Adipose tissue (tissue), 3 donors: ENCODE results near the gene TMEM87B. TPM values are rescaled to one million over a fixed set of nuclear protein-coding genes. Genes with fewer than 3 reads are reported as not detected.
"Not testable (repeated sequence)": the region's sequence is repeated elsewhere in the genome, so short reads cannot be mapped to it uniquely, and the experiment has no call there.

Experiments
- H3K27ac ChIP-seq: one replicate; pipeline ENCODE4 v1.5.1; 2013; ENCODE audit warnings: low read depth, low read length
- WGBS, 3 donors: extraction: QIAGEN DNeasy Blood & Tissue Kit; methylation state at CpG; one replicate each; pipeline ENCODE4 v1.1.7; 2013; 5-methylcytosine and 5-hydroxymethylcytosine counted together
- polyA plus RNA-seq, 3 donors: library from polyadenylated mRNA; stranded (reverse); fragments of 200-250 nt; gene quantifications; one replicate each; pipeline ENCODE4 v1.2.3, GENCODE V29; 2013
- donor health status: healthy with polysubstance abuse.
- donor health status: Bipolar disorder and iron deficiency.
- donor health status: healthy.

Gene TMEM87B
- polyA plus RNA-seq, 3 donors: 10.0 to 10.3 (median 10.3) TPM

GRCh38 chr2:112092286-112093041 lies 37.4 kb downstream of the TMEM87B start:
- H3K27ac ChIP-seq: no peak overlapping the region
- WGBS, 3 donors: 89 to 91% (median 90%) methylated on average over 6 of the region's 6 CpGs

DNA sequence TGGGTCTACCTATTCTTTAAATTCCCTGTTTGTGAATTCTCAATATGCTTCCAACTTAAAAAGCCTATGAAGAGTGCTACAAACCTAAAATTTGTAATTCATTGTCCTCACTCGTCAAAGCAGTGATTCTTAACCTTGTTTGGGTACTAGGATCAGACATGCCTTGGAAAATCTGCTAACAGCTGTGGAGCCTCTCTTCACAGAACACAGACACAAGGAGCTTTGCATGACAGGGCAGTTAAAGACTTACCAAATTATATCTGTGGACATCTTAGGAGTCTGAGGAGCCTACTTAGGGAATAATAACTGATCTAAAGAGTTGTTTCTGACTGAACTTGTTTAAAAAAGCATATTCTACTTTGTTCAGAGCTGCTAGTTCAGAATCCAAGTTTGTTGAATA lies 38.1 kb downstream of the TMEM87B start:
- no peak overlapping the region for H3K27ac ChIP-seq
- WGBS, 3 donors: 81 to 92% (median 88%) methylated on average over 1 of the region's 1 CpG

- no peak overlapping the region for H3K27ac ChIP-seq
- WGBS, 3 donors: 78 to 100% (median 95%) methylated on average over 1 of the region's 1 CpG
Measured at GRCh38 chr2:112095681-112096080, 40.6 kb downstream of the TMEM87B start.

DNA sequence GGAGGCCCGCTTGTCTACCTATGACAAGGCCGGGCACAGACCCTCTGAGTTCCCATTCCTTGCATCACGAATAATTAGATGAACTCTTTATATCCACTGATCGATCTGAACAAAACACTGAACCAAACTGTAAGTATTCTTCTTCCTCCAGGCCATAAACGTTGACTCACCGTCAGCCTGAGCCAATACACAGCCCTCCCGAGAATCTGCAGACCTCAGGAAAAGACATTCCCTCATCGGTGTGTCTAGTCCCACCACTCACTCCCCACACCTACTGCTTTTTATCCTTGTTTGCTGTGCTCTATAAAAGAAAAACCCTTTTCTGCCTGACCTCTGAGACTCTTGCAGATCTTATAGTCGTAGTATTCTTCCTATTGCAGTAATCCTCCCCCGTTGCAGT lies 41.0 kb downstream of the TMEM87B start:
- no peak overlapping the region for H3K27ac ChIP-seq
- WGBS, 3 donors: 76 to 87% (median 79%) methylated on average over 10 of the region's 10 CpGs

- WGBS, 3 donors: 84 to 94% (median 94%) methylated on average over 1 of the region's 1 CpG
- H3K27ac ChIP-seq: no peak overlapping the region
Measured at GRCh38 chr2:112108178-112108832, 53.2 kb downstream of the TMEM87B start.

- H3K27ac ChIP-seq: no peak overlapping the region
Measured at GRCh38 chr2:112109278-112109677, 54.2 kb downstream of the TMEM87B start.

DNA sequence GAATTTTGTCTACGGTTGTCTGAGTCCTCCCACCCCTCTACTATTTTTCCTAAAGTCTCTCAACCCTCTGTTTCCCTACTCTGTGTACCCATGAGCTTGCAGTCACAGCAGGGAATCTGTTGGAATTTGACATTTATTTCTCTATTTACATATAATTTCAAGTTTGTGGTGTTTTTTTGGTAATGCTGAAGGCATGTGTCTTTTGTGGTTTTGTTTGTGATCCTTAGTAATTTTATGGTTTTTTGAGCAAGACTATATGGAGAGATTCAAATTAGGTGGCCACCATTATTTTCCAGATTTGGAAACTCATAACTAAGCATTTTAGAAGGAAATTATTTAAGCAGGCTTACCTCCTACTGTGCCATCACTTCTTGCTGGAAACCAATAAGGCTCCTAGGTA lies 55.9 kb downstream of the TMEM87B start:
- H3K27ac ChIP-seq: no peak overlapping the region
- 91 to 94% (median 92%) methylated on average over 1 of the region's 1 CpG for WGBS, 3 donors

- not testable (repeated sequence) for H3K27ac ChIP-seq
- WGBS, 3 donors: 94 to 97% (median 97%) methylated on average over 4 of the region's 4 CpGs
Measured at GRCh38 chr2:112113354-112113753, 58.3 kb downstream of the TMEM87B start.

DNA sequence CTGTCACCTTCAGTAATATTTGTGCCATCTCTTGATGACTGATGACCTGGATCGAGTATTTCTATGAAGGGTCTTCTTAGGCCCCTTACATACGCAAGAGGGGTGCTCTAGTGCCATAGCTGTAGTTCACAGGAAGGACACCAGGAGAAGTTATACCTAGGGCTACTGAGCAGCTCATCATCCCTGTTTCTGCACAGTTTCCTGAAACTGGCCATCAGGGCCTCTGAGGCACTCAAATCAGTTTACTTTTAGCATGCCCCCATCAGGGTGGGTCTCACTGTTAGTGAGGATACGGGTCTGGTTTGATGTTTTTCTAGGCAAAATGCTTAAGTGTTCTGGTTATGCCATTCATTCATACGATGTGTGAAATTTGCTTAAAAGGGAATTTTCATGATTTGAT lies 63.1 kb downstream of the TMEM87B start:
- H3K27ac ChIP-seq: no peak overlapping the region
- 86 to 90% (median 87%) methylated on average over 4 of the region's 4 CpGs for WGBS, 3 donors

DNA sequence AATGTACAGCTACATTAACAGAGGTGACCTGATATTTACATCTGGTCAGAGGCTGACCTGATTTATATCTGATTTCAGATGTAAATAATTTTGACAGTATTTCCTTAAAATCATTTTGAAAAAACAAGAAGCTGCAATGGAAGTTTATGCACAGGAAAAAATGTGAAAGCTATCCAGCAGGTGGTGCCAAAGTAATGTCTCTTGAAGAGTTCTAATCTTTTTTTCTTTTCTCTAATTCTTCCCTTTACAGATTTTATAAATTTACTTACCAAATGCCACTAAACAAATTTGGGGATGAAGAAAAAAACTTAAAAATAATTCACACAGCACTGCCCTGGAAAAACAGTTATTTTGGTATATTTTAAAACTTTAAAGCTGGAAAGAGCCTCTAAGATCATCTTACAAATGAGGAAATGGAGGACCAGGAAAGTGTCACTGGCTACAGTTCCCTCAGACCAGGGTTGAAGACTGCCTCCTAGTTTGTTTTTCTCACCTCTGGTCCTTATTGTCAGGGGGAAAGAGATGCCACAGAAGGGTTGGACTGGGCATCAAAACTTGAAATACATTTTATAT lies 66.7 kb downstream of the TMEM87B start:
- H3K27ac ChIP-seq: no peak overlapping the region

DNA sequence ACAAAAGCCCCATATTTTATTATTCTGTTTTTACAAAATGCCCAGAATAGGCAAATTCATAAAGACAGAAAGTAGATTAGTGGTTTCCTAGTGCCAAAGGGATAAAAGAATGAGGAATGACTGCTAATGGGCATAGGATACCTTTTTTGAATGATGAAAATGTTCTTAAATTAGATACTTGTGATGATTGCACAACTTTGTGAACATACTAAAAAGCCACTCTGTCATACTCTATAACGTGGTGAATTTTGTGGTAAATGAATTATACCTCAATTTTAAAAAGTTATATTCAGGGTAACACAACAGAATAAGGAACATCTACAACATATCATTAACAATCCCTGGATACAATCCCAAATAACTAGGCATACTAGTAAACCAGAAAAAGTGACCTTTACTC lies 74.0 kb downstream of the TMEM87B start:
- 64 to 86% (median 74%) methylated on average over 1 of the region's 1 CpG for WGBS, 3 donors
- H3K27ac ChIP-seq: no peak overlapping the region

DNA sequence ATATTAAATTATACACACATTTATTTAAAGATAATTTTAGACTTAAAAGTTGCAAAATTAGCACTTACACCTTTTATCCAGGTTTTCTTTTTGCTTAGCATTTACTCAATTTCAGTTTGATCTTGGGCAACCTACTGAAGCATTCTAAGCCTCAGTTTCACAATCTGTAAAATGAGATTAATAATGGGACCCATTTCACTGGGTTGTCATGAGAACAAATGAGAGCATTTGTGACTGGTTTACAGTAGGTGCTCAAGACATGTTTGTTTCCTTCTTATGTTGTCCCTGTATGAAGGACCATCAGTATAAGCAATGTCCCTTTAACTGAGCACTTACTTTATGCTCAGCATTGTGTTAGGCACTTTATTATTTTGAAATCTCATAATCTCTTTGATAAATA lies 78.3 kb downstream of the TMEM87B start:
- no peak overlapping the region for H3K27ac ChIP-seq

DNA sequence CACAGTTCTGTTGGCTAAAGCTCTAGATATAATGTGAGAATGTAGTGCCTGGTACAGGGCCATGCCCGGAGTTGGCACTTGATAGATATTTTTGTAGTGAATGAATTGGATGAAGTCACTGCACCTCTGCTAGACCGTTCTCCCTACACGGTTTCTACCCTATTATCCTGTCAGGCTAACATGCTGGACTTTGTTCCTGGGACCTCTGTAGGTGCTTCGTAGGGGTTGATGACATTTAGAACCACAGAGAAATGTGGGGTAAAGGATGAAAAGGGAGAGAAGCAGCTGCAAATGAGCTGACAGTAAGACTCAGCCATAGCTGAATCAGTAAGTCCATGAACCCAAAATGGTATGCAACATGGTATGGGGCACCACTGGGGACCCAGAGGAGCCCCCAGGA lies 79.1 kb downstream of the TMEM87B start:
- WGBS, 3 donors: 75 to 88% (median 85%) methylated on average over 4 of the region's 4 CpGs

DNA sequence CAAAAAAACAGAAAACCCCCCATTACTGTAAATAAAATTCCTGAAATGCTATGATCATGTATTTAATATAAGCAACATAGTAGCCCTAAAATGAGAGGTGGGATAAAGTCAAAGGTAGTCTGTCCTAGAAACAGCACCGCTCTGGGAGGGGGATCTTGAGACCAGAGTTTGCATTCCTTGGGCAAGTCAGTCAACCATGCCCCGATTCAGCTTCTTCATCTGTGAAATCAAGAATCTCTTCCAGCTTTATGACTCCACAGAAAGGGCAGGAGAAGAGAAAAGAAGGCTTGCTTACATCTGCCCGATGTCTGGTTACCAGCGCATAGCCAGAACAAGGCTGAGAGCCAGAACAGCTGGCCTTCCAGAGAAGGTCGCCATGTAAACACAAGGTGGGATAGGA lies 81.0 kb downstream of the TMEM87B start:
- WGBS, 3 donors: 84 to 98% (median 96%) methylated on average over 5 of the region's 5 CpGs
- no peak overlapping the region for H3K27ac ChIP-seq

More for the DNA sequence above, 79.1 kb downstream of the TMEM87B start:
- H3K27ac ChIP-seq: no peak overlapping the region

DNA sequence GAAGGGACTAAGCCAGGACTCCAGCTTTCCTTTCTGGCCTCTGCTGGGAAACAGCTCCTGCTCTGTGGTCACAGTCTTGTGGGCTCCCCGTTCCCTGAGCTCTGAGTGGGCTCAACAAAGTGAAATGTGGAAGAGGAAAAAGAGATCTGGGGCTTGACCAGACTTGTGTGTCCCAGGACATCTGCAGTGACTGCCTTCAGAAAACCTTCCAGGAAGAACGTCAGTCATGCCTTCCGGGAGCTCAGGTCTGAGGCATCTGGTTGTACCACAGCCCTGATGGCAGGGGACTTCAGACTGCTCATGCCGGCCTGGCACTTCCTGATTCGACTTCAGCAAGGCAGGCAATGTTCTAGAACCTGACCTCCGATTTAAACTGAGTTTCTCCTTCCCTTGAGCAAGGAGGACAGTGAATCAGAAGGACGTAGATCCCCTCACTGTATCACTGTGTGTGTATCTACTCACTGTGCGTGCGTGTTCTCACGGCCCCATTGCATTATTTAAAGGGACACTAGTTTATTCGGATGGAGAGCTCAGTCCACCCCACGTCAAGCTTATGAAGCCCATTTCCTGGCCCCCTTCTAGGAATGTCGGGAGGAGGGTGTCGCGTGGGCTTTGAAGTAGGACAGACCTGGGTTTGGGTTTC lies 82.6 kb downstream of the TMEM87B start:
- no peak overlapping the region for H3K27ac ChIP-seq
- WGBS, 3 donors: 20 to 31% (median 21%) methylated on average over 15 of the region's 15 CpGs

DNA sequence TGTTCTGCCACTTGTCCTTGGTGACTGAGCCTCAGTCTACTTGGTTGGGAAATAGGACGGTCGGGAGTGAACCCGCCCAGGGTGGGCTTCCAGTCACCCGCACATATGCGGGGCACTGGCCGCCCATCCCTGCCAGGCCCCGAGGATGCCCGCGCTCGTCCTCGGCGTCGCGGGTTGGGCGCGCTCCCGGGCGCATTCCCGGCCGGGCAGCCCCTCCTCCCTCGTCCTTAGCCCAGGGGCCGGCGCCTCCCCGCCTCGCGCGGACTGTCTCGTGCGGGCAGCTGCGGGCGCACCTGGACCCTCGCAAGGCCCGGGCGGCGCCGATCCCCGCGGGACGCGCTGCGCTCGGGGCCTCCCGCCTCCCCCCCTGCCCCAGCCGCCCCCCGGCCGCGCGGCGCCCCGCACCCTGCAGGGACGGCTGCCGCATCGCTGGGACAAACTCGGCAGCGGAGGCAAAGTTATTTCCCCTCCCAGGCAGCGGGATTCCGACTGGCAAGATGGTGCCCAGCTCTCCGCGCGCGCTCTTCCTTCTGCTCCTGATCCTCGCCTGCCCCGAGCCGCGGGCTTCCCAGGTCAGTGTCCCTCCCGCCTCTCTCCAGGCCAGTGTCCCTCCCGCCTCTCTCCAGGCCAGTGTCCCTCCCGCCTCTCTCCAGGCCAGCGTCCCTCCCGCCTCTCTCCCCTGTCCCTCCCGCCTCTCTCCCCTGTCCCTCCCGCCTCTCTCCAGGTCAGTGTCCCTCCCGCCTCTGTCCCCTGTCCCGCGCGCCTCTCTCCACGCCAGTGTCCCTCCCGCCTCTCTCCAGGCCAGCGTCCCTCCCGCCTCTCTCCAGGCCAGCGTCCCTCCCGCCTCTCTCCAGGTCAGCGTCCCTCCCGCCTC lies 83.3 kb downstream of the TMEM87B start, which contains the start of gene FBLN7:
FBLN7 (plus strand) TSS at position 227 of the 874 bp plus-strand sequence; CDS start at position 498, 271 bp downstream.
- 1% methylated on average over 69 to 83 of the region's 84 CpGs for WGBS, 3 donors
- no peak within 1 kb of the TSS for H3K27ac ChIP-seq

GRCh38 chr2:112139033-112139614 lies 84.1 kb downstream of the TMEM87B start:
- 0 to 5% (median 3%) methylated on average over 6 to 20 of the region's 32 CpGs for WGBS, 3 donors
- H3K27ac ChIP-seq: not testable (repeated sequence)

DNA sequence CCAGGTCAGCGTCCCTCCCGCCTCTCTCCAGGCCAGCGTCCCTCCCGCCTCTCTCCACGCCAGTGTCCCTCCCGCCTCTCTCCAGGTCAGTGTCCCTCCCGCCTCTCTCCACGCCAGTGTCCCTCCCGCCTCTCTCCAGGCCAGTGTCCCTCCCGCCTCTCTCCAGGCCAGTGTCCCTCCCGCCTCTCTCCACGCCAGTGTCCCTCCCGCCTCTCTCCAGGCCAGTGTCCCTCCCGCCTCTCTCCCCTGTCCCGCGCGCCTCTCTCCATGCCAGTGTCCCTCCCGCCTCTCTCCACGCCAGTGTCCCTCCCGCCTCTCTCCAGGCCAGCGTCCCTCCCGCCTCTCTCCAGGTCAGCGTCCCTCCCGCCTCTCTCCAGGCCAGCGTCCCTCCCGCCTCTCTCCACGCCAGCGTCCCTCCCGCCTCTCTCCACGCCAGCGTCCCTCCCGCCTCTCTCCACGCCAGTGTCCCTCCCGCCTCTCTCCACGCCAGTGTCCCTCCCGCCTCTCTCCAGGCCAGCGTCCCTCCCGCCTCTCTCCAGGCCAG lies 84.7 kb downstream of the TMEM87B start:
- 2 to 5% (median 3%) methylated on average over 27 to 34 of the region's 38 CpGs for WGBS, 3 donors
- H3K27ac ChIP-seq: not testable (repeated sequence)
